Peyer's patch (tissue), 4 donors: ENCODE measurements around the gene UTP14C.

Experiments used
- POLR2A ChIP-seq, 2 donors: fragments of 450-650 bp; IDR thresholded peaks; one replicate each; pipeline ENCODE4 v1.5.1; 2017; ENCODE audit warnings: antibody characterized with exemption in 2 of 2, mild to moderate bottlenecking in 2 of 2, moderate library complexity in 2 of 2
- TF ChIP-seq, protein P1 (sequence below), 6 experiments: fragments of 450-650 bp in 4 of 6; fragments of 200-600 bp in 2 of 6; sonication (generic) in 1 of 6; IDR thresholded peaks; one replicate each; pipeline ENCODE4 v1.5.1; 2017 to 2019; ENCODE audit warnings: antibody characterized with exemption in 6 of 6, mild to moderate bottlenecking in 3 of 6, moderate library complexity in 1 of 6

DNA sequence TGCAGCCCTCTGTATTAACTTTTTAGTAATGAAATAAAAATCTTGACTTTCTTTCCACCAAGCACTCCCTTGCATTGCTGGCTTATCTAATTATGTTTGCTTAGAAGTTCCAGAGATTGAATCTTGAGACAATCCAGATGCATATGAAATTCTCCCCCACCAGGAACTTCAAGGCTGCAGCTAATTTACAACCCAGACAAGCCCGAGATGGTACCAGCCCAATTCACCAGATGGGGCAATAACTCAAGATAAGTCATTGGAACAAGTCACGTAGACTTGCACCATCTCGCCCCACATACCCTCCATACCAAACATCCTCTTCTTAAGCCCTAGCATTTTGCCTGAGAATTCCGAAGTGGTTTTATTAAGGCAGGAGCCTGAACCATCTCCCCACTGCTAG lies 29.0 kb downstream of the UTP14C start:
- TF ChIP-seq, protein P1, sequence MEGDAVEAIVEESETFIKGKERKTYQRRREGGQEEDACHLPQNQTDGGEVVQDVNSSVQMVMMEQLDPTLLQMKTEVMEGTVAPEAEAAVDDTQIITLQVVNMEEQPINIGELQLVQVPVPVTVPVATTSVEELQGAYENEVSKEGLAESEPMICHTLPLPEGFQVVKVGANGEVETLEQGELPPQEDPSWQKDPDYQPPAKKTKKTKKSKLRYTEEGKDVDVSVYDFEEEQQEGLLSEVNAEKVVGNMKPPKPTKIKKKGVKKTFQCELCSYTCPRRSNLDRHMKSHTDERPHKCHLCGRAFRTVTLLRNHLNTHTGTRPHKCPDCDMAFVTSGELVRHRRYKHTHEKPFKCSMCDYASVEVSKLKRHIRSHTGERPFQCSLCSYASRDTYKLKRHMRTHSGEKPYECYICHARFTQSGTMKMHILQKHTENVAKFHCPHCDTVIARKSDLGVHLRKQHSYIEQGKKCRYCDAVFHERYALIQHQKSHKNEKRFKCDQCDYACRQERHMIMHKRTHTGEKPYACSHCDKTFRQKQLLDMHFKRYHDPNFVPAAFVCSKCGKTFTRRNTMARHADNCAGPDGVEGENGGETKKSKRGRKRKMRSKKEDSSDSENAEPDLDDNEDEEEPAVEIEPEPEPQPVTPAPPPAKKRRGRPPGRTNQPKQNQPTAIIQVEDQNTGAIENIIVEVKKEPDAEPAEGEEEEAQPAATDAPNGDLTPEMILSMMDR (IDR thresholded peaks at IDR 0.05) = no peak
- TF ChIP-seq POLR2A (IDR thresholded peaks at IDR 0.05) = no peak
